ENCODE measurements around the gene TBC1D16. TPM values are rescaled to one million over a fixed set of nuclear protein-coding genes. Genes with fewer than 3 reads are reported as not detected.

The TBC1D16 gene
- total RNA-seq (2022; extraction: Qiagen RNA extraction; ENCODE audit: low read depth), result 6.6 to 10.2 TPM (median 9.0 TPM) in 5 replicates

DNA sequence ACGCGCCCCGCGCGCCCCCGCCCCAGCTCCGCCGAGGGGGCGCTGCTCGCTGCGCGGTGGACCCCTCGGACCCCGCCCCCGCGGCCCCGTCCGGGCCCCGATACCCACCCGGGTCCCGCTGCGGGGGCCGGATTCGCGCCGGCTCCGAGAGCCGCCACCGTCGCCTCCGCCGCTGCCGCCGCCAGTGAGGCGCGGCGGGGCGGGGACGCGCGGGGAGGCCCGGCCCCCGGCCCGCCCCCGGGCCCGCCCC, at the start of gene TBC1D16:
TBC1D16 (minus strand) TSS at position 186 of the 250 bp plus-strand sequence. CDS start 22,325 bp downstream, outside the sequence.

DNA sequence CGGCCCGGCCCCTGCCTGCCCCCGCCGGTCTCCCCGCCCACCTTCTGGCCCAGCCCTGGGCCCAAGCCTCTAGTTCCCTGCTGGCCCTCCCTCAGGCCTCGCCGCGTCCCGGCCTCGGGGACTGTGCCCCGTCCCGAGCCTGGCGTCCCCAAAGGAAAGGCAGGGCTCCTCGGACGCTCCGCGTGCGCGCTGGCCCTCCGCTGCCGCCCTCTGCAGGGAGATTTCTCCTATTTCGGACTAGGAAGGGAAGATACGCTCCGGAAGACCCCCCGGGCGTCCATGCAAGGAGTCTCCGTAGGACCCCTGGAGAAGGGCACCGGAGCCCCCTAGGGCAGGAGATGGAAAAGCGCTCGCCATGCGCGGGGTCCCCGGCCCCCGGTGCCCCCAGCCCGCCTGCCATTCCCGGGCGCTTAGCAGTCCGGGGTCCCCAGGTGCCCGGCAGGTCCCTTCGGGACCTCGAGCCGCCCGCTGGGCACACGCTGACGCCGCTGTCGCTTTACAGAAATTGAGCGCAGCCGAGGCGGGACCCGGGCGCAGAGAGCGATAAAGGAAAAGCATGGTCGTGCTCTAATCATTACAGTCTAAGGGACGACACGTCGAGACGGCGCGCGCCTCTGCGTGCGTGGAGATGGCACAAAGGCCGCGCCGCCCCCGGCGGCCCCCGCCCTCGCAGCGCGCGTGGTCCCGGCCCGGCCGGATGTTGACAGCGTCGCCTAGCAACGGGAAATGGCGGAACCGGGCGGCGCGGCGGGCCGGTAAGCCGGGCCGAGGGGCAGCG, 454 bp upstream of the TBC1D16 start, which contains the start of gene CCDC40:
CCDC40 (plus strand) TSS at position 706 of the 778 bp plus-strand sequence; CDS start at position 727, 21 bp downstream.

Other genes starting within 250 kb of the TBC1D16 start
- 14.3 to 24.2 TPM (median 22.3 TPM) in 5 replicates for gene CBX8, start 238.8 kb downstream of the TBC1D16 start, total RNA-seq (2022; extraction: Qiagen RNA extraction; ENCODE audit: low read depth)
- 24.2 to 33.8 TPM (median 32.2 TPM) in 5 replicates for gene CBX4, start 196.4 kb downstream of the TBC1D16 start, total RNA-seq (2022; extraction: Qiagen RNA extraction; ENCODE audit: low read depth)
- gene CCDC40, start 770 bp upstream of the TBC1D16 start, total RNA-seq (2022; extraction: Qiagen RNA extraction; ENCODE audit: low read depth), result 4.5 to 7.5 TPM (median 6.2 TPM) in 5 replicates
- 50.3 to 61.0 TPM (median 52.4 TPM) in 5 replicates for gene GAA, start 65.7 kb upstream of the TBC1D16 start, total RNA-seq (2022; extraction: Qiagen RNA extraction; ENCODE audit: low read depth)
- gene EIF4A3, start 111.3 kb upstream of the TBC1D16 start, total RNA-seq (2022; extraction: Qiagen RNA extraction; ENCODE audit: low read depth), result 187 to 228 TPM (median 220 TPM) in 5 replicates
- 0.08 to 0.26 TPM (median 0.22 TPM) in 3 of 5 replicates, not detected in the others for gene CARD14, start 134.2 kb upstream of the TBC1D16 start, total RNA-seq (2022; extraction: Qiagen RNA extraction; ENCODE audit: low read depth)
- 18.3 to 27.4 TPM (median 23.4 TPM) in 5 replicates for gene SGSH, start 184.5 kb upstream of the TBC1D16 start, total RNA-seq (2022; extraction: Qiagen RNA extraction; ENCODE audit: low read depth)
- gene SLC26A11, start 184.6 kb upstream of the TBC1D16 start, total RNA-seq (2022; extraction: Qiagen RNA extraction; ENCODE audit: low read depth), result 12.1 to 16.3 TPM (median 15.2 TPM) in 5 replicates
- gene RNF213, start 225.0 kb upstream of the TBC1D16 start, total RNA-seq (2022; extraction: Qiagen RNA extraction; ENCODE audit: low read depth), result 67.4 to 83.0 TPM (median 70.2 TPM) in 5 replicates

Data from A549 treated with CpdA at 1 μM for 4 hours (cell line).